Hepatocyte (in vitro differentiated cells): Measurements from ENCODE around the gene CDK5.

Source experiments
- EZH2 ChIP-seq: fragments of 200-600 bp; sonication (generic); IDR thresholded peaks from 2 replicates; pipeline ENCODE4 v1.6.1; 2016; ENCODE audit warnings: antibody characterized with exemption, mild to moderate bottlenecking, borderline replicate concordance
- EZH2phosphoT487 ChIP-seq: fragments of 200-600 bp; sonication (generic); IDR thresholded peaks from one replicate; pipeline ENCODE4 v1.6.1; 2018; ENCODE audit warnings: antibody characterized with exemption, mild to moderate bottlenecking, low read depth, moderate library complexity; ENCODE audit not compliant: unreplicated experiment, severe bottlenecking
- TF ChIP-seq, protein P1 (sequence below): fragments of 200-600 bp; sonication (generic); IDR thresholded peaks from 2 replicates; pipeline ENCODE4 v1.5.1; 2016; ENCODE audit warnings: antibody characterized with exemption, mild to moderate bottlenecking; ENCODE audit not compliant: poor library complexity

DNA sequence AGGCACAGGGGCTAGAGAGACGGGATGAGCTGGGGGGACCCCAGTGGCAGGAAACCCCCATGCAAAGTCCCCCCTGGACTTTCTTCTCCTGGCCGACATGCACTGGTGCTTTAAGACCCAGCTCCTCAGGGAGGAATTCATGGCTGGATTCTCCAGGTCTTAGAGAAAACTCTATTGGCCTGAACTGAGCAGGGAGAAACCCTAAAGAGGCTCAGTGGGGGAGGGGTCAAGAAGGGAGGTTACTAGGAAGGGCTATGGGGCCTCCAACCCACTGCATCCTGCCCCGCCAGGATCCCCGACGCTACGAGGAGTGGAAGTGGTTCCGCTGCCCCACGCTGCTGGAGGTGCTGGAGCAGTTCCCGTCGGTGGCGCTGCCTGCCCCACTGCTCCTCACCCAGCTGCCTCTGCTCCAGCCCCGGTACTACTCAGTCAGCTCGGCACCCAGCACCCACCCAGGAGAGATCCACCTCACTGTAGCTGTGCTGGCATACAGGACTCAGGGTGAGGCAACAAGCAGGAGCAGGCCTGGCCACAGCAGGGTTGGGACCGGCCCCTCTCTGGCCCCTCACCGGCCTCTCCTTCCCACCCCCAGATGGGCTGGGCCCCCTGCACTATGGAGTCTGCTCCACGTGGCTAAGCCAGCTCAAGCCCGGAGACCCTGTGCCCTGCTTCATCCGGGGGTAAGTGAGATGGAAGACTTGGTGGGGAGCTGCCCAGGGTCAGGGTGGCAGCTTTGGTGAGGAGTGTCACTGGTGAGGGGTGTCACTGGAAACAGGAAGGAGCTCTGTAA, 47.2 kb downstream of the CDK5 start:
- TF ChIP-seq, protein P1, sequence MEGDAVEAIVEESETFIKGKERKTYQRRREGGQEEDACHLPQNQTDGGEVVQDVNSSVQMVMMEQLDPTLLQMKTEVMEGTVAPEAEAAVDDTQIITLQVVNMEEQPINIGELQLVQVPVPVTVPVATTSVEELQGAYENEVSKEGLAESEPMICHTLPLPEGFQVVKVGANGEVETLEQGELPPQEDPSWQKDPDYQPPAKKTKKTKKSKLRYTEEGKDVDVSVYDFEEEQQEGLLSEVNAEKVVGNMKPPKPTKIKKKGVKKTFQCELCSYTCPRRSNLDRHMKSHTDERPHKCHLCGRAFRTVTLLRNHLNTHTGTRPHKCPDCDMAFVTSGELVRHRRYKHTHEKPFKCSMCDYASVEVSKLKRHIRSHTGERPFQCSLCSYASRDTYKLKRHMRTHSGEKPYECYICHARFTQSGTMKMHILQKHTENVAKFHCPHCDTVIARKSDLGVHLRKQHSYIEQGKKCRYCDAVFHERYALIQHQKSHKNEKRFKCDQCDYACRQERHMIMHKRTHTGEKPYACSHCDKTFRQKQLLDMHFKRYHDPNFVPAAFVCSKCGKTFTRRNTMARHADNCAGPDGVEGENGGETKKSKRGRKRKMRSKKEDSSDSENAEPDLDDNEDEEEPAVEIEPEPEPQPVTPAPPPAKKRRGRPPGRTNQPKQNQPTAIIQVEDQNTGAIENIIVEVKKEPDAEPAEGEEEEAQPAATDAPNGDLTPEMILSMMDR = no peak
- TF ChIP-seq EZH2 (no peak), EZH2phosphoT487 (no peak)
